Lung (tissue), 12 donors: Measurements from ENCODE around the gene HES5. TPM values are rescaled to one million over a fixed set of nuclear protein-coding genes. Genes with fewer than 3 reads are reported as not detected.

Experiments
- ATAC-seq: fragments of 200-7000 bp; cut with Tn5 transposase; one replicate; pipeline ENCODE4 v1.9.1; 2020; ENCODE audit warnings: moderate number of reproducible peaks; ENCODE audit not compliant: insufficient read depth, low FRiP score
- DNase-seq, 3 donors: peaks; one replicate each; pipeline ENCODE4 v3.0.0-alpha.2; 2013 to 2017
- H3K27ac ChIP-seq, 2 donors: one replicate each; pipeline ENCODE4 v1.5.1; 2013; ENCODE audit warnings: mild to moderate bottlenecking in 2 of 2, moderate library complexity in 2 of 2, control low read depth in 1 of 2, inconsistent platforms in 1 of 2, low read depth in 1 of 2, low read length in 1 of 2
- H3K27me3 ChIP-seq, 3 donors: one replicate each; pipeline ENCODE4 v1.5.1; 2013; ENCODE audit warnings: low read length in 2 of 3; ENCODE audit not compliant: control insufficient read depth in 3 of 3, insufficient read depth in 3 of 3
- H3K36me3 ChIP-seq, 4 donors: one replicate each; pipeline ENCODE4 v1.5.1; 2013; ENCODE audit warnings: low read length in 4 of 4, mild to moderate bottlenecking in 1 of 4, moderate library complexity in 1 of 4; ENCODE audit not compliant: control insufficient read depth in 4 of 4, insufficient read depth in 4 of 4
- H3K4me1 ChIP-seq, 5 donors: one replicate each; pipeline ENCODE4 v1.5.1; 2013; ENCODE audit warnings: low read length in 5 of 5, mild to moderate bottlenecking in 2 of 5, moderate library complexity in 1 of 5; ENCODE audit not compliant: control insufficient read depth in 5 of 5, insufficient read depth in 5 of 5
- H3K4me3 ChIP-seq: one replicate; pipeline ENCODE4 v1.5.1; 2013; ENCODE audit warnings: mild to moderate bottlenecking, control low read depth, moderate library complexity
- H3K9ac ChIP-seq, 2 donors: one replicate each; pipeline ENCODE4 v1.5.1; 2013; ENCODE audit warnings: low read length in 2 of 2, control low read depth in 1 of 2; ENCODE audit not compliant: insufficient read depth in 1 of 2
- H3K9me3 ChIP-seq, 4 donors: one replicate each; pipeline ENCODE4 v1.5.1; 2013; ENCODE audit warnings: low read length in 3 of 4, mild to moderate bottlenecking in 1 of 4, moderate library complexity in 1 of 4; ENCODE audit not compliant: control insufficient read depth in 4 of 4, insufficient read depth in 3 of 4
- WGBS, 2 donors: extraction: QIAGEN DNeasy Blood & Tissue Kit; methylation state at CpG; one replicate each; pipeline ENCODE4 v1.1.7; 2013; 5-methylcytosine and 5-hydroxymethylcytosine counted together
- polyA plus RNA-seq, 2 donors: library from polyadenylated mRNA; stranded (reverse); fragments of 200-250 nt; gene quantifications; one replicate each; pipeline ENCODE4 v1.2.1, GENCODE V29; 2013
- total RNA-seq, 2 donors: library from RNA; depleted of rRNA in 1 of 2; stranded (reverse); fragments of >200 nt in 1 of 2; gene quantifications; one replicate each; pipeline ENCODE4 v1.2.1, GENCODE V29; 2014 to 2021
- TF ChIP-seq, protein P1 (sequence below): IDR thresholded peaks from 2 replicates; pipeline ENCODE4 v1.5.1; 2012; ENCODE audit warnings: mild to moderate bottlenecking; ENCODE audit errors: control extremely low read depth, extremely low read depth
- donor health status: control.
- donor health status: control.
- donor health status: Bipolar disorder and iron deficiency.
- donor health status: healthy.
- donor health status: DM: yes; HTN: yes; CAD: no.

HES5 gene
- total and polyA plus RNA-seq, 4 donors: 0.16 to 1.00 (median 0.36) TPM

GRCh38 chr1:2533365-2533764, 3.3 kb upstream of the HES5 start:
- Histone ChIP-seq H3K36me3 (no peaks in the 10 kb centered on the region), H3K9me3 (no peaks in the 10 kb centered on the region), H3K9ac (no peak overlapping the region), H3K4me1 (peaks cover 0 to 14% (median 6%) of the 10 kb centered on the region in 5 donors), H3K4me3 (no peak overlapping the region), H3K27me3 (peaks cover 0 to 59% (median 34%) of the 10 kb centered on the region in 3 donors), H3K27ac (no peak overlapping the region)
- DNase-seq (no peak), ATAC-seq (no peak)
- 80 to 87% methylated on average over 11 of the region's 11 CpGs for WGBS, 2 donors
- TF ChIP-seq, protein P1, sequence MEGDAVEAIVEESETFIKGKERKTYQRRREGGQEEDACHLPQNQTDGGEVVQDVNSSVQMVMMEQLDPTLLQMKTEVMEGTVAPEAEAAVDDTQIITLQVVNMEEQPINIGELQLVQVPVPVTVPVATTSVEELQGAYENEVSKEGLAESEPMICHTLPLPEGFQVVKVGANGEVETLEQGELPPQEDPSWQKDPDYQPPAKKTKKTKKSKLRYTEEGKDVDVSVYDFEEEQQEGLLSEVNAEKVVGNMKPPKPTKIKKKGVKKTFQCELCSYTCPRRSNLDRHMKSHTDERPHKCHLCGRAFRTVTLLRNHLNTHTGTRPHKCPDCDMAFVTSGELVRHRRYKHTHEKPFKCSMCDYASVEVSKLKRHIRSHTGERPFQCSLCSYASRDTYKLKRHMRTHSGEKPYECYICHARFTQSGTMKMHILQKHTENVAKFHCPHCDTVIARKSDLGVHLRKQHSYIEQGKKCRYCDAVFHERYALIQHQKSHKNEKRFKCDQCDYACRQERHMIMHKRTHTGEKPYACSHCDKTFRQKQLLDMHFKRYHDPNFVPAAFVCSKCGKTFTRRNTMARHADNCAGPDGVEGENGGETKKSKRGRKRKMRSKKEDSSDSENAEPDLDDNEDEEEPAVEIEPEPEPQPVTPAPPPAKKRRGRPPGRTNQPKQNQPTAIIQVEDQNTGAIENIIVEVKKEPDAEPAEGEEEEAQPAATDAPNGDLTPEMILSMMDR: no peak

- Histone ChIP-seq H3K9ac (no peak overlapping the region), H3K27me3 (peaks cover 0 to 62% (median 34%) of the 10 kb centered on the region in 3 donors), H3K36me3 (no peaks in the 10 kb centered on the region), H3K27ac (no peak overlapping the region), H3K4me1 (peaks cover 0 to 16% (median 6%) of the 10 kb centered on the region in 5 donors), H3K4me3 (no peak overlapping the region), H3K9me3 (no peaks in the 10 kb centered on the region)
- ATAC-seq (no peak), DNase-seq (no peak)
- 80 to 87% methylated on average over 16 to 23 of the region's 23 CpGs for WGBS, 2 donors
- TF ChIP-seq, protein P1: no peak
Observed at GRCh38 chr1:2532485-2533160, 2.6 kb upstream of the HES5 start.

GRCh38 chr1:2530513-2531361, 674 bp upstream of the HES5 start:
- no peak for ATAC-seq
- WGBS, 2 donors: 12 to 15% methylated on average over 24 to 30 of the region's 30 CpGs

More at GRCh38 chr1:2530513-2531361, 674 bp upstream of the HES5 start:
- H3K9me3 ChIP-seq: no peaks in the 10 kb centered on the region
- H3K4me1 ChIP-seq: peaks cover 0 to 22% (median 11%) of the 10 kb centered on the region in 5 donors
- TF ChIP-seq, protein P1: no peak
- no peak for DNase-seq
- H3K9ac ChIP-seq: no peak overlapping the region
- no peak overlapping the region for H3K4me3 ChIP-seq
- peaks cover 0 to 55% (median 34%) of the 10 kb centered on the region in 3 donors for H3K27me3 ChIP-seq
- H3K27ac ChIP-seq: no peak overlapping the region
- peaks cover 0 to 2% (median 0%) of the 10 kb centered on the region in 4 donors for H3K36me3 ChIP-seq
